Measurements from ENCODE around the gene AMBP. TPM values are rescaled to one million over a fixed set of nuclear protein-coding genes. Genes with fewer than 3 reads are reported as not detected.

AMBP gene
- total and polyA plus RNA-seq, 2 of the 13 experiments (the other 11 are each of a cell fraction or from before 2014, with no cell fraction given): 1,510 to 2,580 TPM

- TF ChIP-seq, protein P1, sequence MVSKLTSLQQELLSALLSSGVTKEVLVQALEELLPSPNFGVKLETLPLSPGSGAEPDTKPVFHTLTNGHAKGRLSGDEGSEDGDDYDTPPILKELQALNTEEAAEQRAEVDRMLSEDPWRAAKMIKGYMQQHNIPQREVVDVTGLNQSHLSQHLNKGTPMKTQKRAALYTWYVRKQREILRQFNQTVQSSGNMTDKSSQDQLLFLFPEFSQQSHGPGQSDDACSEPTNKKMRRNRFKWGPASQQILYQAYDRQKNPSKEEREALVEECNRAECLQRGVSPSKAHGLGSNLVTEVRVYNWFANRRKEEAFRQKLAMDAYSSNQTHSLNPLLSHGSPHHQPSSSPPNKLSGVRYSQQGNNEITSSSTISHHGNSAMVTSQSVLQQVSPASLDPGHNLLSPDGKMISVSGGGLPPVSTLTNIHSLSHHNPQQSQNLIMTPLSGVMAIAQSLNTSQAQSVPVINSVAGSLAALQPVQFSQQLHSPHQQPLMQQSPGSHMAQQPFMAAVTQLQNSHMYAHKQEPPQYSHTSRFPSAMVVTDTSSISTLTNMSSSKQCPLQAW (CRISPR knock-in tag; IDR thresholded peaks at IDR 0.05): peak; percentile 100
- 0 out of 2 replicates have a peak, but pooled peaks have one; percentile 35 for TF ChIP-seq ZNF543 (CRISPR knock-in tag; IDR thresholded peaks at IDR 0.05)
- no peak for TF ChIP-seq ZNF678 (CRISPR knock-in tag; IDR thresholded peaks at IDR 0.05)
- no peak for TF ChIP-seq ZNF598 (CRISPR knock-in tag; IDR thresholded peaks at IDR 0.05; ENCODE audit: borderline replicate concordance)
- TF ChIP-seq, protein P2, sequence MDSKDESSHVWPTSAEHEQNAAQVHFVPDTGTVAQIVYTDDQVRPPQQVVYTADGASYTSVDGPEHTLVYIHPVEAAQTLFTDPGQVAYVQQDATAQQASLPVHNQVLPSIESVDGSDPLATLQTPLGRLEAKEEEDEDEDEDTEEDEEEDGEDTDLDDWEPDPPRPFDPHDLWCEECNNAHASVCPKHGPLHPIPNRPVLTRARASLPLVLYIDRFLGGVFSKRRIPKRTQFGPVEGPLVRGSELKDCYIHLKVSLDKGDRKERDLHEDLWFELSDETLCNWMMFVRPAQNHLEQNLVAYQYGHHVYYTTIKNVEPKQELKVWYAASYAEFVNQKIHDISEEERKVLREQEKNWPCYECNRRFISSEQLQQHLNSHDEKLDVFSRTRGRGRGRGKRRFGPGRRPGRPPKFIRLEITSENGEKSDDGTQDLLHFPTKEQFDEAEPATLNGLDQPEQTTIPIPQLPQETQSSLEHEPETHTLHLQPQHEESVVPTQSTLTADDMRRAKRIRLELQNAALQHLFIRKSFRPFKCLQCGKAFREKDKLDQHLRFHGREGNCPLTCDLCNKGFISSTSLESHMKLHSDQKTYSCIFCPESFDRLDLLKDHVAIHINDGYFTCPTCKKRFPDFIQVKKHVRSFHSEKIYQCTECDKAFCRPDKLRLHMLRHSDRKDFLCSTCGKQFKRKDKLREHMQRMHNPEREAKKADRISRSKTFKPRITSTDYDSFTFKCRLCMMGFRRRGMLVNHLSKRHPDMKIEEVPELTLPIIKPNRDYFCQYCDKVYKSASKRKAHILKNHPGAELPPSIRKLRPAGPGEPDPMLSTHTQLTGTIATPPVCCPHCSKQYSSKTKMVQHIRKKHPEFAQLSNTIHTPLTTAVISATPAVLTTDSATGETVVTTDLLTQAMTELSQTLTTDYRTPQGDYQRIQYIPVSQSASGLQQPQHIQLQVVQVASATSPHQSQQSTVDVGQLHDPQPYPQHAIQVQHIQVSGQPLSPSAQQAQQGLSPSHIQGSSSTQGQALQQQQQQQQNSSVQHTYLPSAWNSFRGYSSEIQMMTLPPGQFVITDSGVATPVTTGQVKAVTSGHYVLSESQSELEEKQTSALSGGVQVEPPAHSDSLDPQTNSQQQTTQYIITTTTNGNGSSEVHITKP (CRISPR knock-in tag; IDR thresholded peaks at IDR 0.05; ENCODE audit: low read depth): peak; percentile 82; the same call in 1 of the 2 replicates
- TF ChIP-seq, protein P3, sequence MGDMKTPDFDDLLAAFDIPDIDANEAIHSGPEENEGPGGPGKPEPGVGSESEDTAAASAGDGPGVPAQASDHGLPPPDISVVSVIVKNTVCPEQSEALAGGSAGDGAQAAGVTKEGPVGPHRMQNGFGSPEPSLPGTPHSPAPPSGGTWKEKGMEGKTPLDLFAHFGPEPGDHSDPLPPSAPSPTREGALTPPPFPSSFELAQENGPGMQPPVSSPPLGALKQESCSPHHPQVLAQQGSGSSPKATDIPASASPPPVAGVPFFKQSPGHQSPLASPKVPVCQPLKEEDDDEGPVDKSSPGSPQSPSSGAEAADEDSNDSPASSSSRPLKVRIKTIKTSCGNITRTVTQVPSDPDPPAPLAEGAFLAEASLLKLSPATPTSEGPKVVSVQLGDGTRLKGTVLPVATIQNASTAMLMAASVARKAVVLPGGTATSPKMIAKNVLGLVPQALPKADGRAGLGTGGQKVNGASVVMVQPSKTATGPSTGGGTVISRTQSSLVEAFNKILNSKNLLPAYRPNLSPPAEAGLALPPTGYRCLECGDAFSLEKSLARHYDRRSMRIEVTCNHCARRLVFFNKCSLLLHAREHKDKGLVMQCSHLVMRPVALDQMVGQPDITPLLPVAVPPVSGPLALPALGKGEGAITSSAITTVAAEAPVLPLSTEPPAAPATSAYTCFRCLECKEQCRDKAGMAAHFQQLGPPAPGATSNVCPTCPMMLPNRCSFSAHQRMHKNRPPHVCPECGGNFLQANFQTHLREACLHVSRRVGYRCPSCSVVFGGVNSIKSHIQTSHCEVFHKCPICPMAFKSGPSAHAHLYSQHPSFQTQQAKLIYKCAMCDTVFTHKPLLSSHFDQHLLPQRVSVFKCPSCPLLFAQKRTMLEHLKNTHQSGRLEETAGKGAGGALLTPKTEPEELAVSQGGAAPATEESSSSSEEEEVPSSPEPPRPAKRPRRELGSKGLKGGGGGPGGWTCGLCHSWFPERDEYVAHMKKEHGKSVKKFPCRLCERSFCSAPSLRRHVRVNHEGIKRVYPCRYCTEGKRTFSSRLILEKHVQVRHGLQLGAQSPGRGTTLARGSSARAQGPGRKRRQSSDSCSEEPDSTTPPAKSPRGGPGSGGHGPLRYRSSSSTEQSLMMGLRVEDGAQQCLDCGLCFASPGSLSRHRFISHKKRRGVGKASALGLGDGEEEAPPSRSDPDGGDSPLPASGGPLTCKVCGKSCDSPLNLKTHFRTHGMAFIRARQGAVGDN (CRISPR knock-in tag; IDR thresholded peaks at IDR 0.05): peak; percentile 86
- TF ChIP-seq, protein P4, sequence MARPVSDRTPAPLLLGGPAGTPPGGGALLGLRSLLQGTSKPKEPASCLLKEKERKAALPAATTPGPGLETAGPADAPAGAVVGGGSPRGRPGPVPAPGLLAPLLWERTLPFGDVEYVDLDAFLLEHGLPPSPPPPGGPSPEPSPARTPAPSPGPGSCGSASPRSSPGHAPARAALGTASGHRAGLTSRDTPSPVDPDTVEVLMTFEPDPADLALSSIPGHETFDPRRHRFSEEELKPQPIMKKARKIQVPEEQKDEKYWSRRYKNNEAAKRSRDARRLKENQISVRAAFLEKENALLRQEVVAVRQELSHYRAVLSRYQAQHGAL (CRISPR knock-in tag; IDR thresholded peaks at IDR 0.05; ENCODE audit: not compliant biosample characterization): no peak
- no peak for TF ChIP-seq DMAP1 (CRISPR knock-in tag; IDR thresholded peaks at IDR 0.05)
- no peak for TF ChIP-seq ZNF326 (CRISPR knock-in tag; IDR thresholded peaks at IDR 0.05; ENCODE audit: borderline replicate concordance)
- TF ChIP-seq ZNF18 (CRISPR knock-in tag; IDR thresholded peaks at IDR 0.05; ENCODE audit: insufficient replicate concordance): peak; percentile 43
- no peak for TF ChIP-seq ZNF781 (CRISPR knock-in tag; IDR thresholded peaks at IDR 0.05; ENCODE audit: borderline replicate concordance, not compliant biosample characterization)
- peak; percentile 97 for TF ChIP-seq MED13 (CRISPR knock-in tag; IDR thresholded peaks at IDR 0.05)
- no peak for TF ChIP-seq ZC3H13 (CRISPR knock-in tag; IDR thresholded peaks at IDR 0.05)
- peak; percentile 73 for TF ChIP-seq ZNF124 (CRISPR knock-in tag; IDR thresholded peaks at IDR 0.05)
- TF ChIP-seq HMG20A (CRISPR knock-in tag; IDR thresholded peaks at IDR 0.05; ENCODE audit: borderline replicate concordance): peak; percentile 76
These were observed 2.8 kb upstream of the AMBP start (continued) for GRCh38 chr9:114080773-114081440.
